HepG2 (cell line): Measurements from ENCODE around the gene GLRX2. TPM values are rescaled to one million over a fixed set of nuclear protein-coding genes. Genes with fewer than 3 reads are reported as not detected.

Source experiments
- CBX1 ChIP-seq: IDR thresholded peaks from one replicate; pipeline ENCODE4 v1.6.1; 2016; ENCODE audit warnings: antibody characterized with exemption, low read depth
- CENPT ChIP-seq: sonication (generic); formaldehyde crosslinking; IDR thresholded peaks from 2 replicates; pipeline ENCODE4 v1.8.0; 2022; ENCODE audit warnings: low read depth, mild to moderate bottlenecking, moderate library complexity, missing genetic modification reagents
- HNRNPLL ChIP-seq: fragments of 200-400 bp; formaldehyde crosslinking; IDR thresholded peaks from 2 replicates; pipeline ENCODE4 v1.6.1; 2017; ENCODE audit warnings: mild to moderate bottlenecking, low read depth, low read length; ENCODE audit not compliant: poor library complexity, severe bottlenecking
- KLF15 ChIP-seq: sonication (generic); formaldehyde crosslinking; IDR thresholded peaks from 2 replicates; pipeline ENCODE4 v1.8.1; 2023; ENCODE audit warnings: borderline replicate concordance, mild to moderate bottlenecking, inconsistent platforms, missing genetic modification reagents, mixed read lengths
- MED13 ChIP-seq: sonication (generic); formaldehyde crosslinking; IDR thresholded peaks from 2 replicates; pipeline ENCODE4 v1.5.0; 2020; ENCODE audit warnings: missing genetic modification reagents
- RCOR2 ChIP-seq: IDR thresholded peaks from 2 replicates; pipeline ENCODE4 v1.6.1; 2016; ENCODE audit warnings: missing biosample characterization, missing genetic modification reagents
- SAFB2 ChIP-seq: sonication (generic); formaldehyde crosslinking; IDR thresholded peaks from 2 replicates; pipeline ENCODE4 v1.5.1; 2020; ENCODE audit warnings: missing genetic modification reagents, low read depth, mild to moderate bottlenecking, borderline replicate concordance
- SMC3 ChIP-seq: IDR thresholded peaks from 2 replicates; pipeline ENCODE4 v1.6.1; 2011; ENCODE audit warnings: low read length, improper control_type of control experiment
- ZBTB3 ChIP-seq: sonication (generic); formaldehyde crosslinking; IDR thresholded peaks from 2 replicates; pipeline ENCODE4 v1.4.0; 2020; ENCODE audit warnings: low read depth, mild to moderate bottlenecking, moderate library complexity, missing genetic modification reagents, borderline replicate concordance
- ZBTB42 ChIP-seq: sonication (generic); formaldehyde crosslinking; IDR thresholded peaks from 2 replicates; pipeline ENCODE4 v1.5.0; 2020; ENCODE audit warnings: mild to moderate bottlenecking, missing genetic modification reagents
- ZNF850 ChIP-seq: sonication (generic); formaldehyde crosslinking; conservative IDR thresholded peaks from 2 replicates; pipeline ENCODE4 v1.9.0; 2021; ENCODE audit warnings: mild to moderate bottlenecking, missing genetic modification reagents
- polyA plus RNA-seq, 8 experiments: library from polyadenylated mRNA; depleted of rRNA in 3 of 8; stranded (reverse) in 7 of 8; unstranded in 1 of 8; fragments of >200 nt; fragmentation: Illumina TruSeq in 4 of 8; extraction: Trizol in 4 of 8; gene quantifications; 2 replicates each; pipeline versions ENCODE4 v1.2.1 to v1.2.3, GENCODE V29; 2011 to 2016; ENCODE audit warnings: low read depth in 4 of 8, missing spikeins in 1 of 8, mixed read lengths in 1 of 8; ENCODE audit not compliant: insufficient read depth in 1 of 8
- total RNA-seq, 5 experiments: library from RNA; depleted of rRNA; stranded (reverse); fragments of >200 nt; fragmentation: Illumina TruSeq; extraction: Trizol; gene quantifications; 2 replicates each; pipeline ENCODE4 v1.2.3, GENCODE V29; 2016; ENCODE audit warnings: low read depth in 1 of 5
- TF ChIP-seq, protein P1 (sequence below): sonication (generic); formaldehyde crosslinking; IDR thresholded peaks from 2 replicates; pipeline ENCODE4 v1.5.0; 2020; ENCODE audit warnings: mild to moderate bottlenecking, missing genetic modification reagents, borderline replicate concordance
- TF ChIP-seq, protein P2 (sequence below): sonication (generic); formaldehyde crosslinking; IDR thresholded peaks from 2 replicates; pipeline ENCODE4 v1.4.0; 2020; ENCODE audit warnings: missing genetic modification reagents
- TF ChIP-seq, protein P3 (sequence below): IDR thresholded peaks from 2 replicates; pipeline ENCODE4 v1.4.0; 2020; ENCODE audit warnings: mild to moderate bottlenecking, missing genetic modification reagents
- TF ChIP-seq, protein P4 (sequence below): sonication (generic); formaldehyde crosslinking; IDR thresholded peaks from 2 replicates; pipeline ENCODE4 v1.5.0; 2020; ENCODE audit warnings: missing genetic modification reagents

GLRX2 gene
- total and polyA plus RNA-seq, 2 of the 13 experiments (the other 11 are each of a cell fraction or from before 2014, with no cell fraction given) = 11.9 to 39.0 TPM

DNA sequence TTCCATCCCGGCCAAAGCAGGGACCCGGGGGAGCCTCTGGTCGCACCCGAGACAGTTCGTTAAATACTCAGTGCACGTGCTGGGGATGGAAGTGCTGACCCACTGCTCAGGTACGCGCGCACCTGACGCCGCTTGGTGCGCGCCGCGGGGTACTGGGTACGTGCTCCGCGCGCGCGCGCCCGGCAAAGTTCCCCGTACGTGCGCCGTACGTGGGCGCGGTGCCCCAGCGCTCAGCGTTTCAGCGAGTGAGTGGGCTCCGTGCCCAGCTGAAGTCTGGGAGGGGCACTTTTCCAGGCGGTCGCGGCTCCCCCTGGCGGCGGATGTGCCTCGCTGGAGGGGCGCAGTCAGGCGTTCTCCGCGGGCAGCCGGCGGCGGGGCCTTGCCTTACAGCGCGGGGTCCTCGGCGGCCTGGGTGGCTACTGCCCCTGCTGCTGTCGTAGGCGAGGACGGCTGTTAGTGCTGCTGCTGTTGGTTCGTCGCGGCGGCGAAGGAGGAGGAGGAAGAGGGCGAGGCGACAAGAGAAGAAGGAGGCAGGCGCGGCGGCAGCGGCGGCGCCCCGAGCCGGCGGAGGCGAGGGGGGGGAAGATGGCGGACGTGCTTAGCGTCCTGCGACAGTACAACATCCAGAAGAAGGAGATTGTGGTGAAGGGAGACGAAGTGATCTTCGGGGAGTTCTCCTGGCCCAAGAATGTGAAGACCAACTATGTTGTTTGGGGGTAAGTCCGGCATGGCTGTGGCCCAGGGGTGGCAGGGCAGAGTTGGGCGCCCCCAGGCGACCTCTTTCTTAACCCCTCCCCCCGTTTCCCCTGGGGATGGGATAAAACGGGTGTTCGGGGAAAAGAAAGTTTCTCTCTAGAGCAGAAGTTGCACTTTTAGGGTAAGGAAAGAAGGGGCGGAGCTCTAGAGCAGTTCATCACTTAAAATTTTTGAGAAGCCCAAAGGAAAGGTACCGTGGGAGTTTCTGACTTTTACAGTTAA, 16.7 kb upstream of the GLRX2 start, which contains the start of gene CDC73 (continued):
- TF ChIP-seq, protein P1, sequence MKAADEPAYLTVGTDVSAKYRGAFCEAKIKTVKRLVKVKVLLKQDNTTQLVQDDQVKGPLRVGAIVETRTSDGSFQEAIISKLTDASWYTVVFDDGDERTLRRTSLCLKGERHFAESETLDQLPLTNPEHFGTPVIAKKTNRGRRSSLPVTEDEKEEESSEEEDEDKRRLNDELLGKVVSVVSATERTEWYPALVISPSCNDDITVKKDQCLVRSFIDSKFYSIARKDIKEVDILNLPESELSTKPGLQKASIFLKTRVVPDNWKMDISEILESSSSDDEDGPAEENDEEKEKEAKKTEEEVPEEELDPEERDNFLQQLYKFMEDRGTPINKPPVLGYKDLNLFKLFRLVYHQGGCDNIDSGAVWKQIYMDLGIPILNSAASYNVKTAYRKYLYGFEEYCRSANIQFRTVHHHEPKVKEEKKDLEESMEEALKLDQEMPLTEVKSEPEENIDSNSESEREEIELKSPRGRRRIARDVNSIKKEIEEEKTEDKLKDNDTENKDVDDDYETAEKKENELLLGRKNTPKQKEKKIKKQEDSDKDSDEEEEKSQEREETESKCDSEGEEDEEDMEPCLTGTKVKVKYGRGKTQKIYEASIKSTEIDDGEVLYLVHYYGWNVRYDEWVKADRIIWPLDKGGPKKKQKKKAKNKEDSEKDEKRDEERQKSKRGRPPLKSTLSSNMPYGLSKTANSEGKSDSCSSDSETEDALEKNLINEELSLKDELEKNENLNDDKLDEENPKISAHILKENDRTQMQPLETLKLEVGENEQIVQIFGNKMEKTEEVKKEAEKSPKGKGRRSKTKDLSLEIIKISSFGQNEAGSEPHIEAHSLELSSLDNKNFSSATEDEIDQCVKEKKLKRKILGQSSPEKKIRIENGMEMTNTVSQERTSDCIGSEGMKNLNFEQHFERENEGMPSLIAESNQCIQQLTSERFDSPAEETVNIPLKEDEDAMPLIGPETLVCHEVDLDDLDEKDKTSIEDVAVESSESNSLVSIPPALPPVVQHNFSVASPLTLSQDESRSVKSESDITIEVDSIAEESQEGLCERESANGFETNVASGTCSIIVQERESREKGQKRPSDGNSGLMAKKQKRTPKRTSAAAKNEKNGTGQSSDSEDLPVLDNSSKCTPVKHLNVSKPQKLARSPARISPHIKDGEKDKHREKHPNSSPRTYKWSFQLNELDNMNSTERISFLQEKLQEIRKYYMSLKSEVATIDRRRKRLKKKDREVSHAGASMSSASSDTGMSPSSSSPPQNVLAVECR (CRISPR knock-in tag) = peak; percentile 96
- TF ChIP-seq, protein P2, sequence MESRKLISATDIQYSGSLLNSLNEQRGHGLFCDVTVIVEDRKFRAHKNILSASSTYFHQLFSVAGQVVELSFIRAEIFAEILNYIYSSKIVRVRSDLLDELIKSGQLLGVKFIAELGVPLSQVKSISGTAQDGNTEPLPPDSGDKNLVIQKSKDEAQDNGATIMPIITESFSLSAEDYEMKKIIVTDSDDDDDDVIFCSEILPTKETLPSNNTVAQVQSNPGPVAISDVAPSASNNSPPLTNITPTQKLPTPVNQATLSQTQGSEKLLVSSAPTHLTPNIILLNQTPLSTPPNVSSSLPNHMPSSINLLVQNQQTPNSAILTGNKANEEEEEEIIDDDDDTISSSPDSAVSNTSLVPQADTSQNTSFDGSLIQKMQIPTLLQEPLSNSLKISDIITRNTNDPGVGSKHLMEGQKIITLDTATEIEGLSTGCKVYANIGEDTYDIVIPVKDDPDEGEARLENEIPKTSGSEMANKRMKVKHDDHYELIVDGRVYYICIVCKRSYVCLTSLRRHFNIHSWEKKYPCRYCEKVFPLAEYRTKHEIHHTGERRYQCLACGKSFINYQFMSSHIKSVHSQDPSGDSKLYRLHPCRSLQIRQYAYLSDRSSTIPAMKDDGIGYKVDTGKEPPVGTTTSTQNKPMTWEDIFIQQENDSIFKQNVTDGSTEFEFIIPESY (CRISPR knock-in tag) = peak; percentile 72
- TF ChIP-seq, protein P3, sequence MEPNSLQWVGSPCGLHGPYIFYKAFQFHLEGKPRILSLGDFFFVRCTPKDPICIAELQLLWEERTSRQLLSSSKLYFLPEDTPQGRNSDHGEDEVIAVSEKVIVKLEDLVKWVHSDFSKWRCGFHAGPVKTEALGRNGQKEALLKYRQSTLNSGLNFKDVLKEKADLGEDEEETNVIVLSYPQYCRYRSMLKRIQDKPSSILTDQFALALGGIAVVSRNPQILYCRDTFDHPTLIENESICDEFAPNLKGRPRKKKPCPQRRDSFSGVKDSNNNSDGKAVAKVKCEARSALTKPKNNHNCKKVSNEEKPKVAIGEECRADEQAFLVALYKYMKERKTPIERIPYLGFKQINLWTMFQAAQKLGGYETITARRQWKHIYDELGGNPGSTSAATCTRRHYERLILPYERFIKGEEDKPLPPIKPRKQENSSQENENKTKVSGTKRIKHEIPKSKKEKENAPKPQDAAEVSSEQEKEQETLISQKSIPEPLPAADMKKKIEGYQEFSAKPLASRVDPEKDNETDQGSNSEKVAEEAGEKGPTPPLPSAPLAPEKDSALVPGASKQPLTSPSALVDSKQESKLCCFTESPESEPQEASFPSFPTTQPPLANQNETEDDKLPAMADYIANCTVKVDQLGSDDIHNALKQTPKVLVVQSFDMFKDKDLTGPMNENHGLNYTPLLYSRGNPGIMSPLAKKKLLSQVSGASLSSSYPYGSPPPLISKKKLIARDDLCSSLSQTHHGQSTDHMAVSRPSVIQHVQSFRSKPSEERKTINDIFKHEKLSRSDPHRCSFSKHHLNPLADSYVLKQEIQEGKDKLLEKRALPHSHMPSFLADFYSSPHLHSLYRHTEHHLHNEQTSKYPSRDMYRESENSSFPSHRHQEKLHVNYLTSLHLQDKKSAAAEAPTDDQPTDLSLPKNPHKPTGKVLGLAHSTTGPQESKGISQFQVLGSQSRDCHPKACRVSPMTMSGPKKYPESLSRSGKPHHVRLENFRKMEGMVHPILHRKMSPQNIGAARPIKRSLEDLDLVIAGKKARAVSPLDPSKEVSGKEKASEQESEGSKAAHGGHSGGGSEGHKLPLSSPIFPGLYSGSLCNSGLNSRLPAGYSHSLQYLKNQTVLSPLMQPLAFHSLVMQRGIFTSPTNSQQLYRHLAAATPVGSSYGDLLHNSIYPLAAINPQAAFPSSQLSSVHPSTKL = peak; percentile 88
- TF ChIP-seq RCOR2 (CRISPR knock-in tag) = peak; percentile 69; the same call in 1 of the 2 replicates
- 0 out of 2 replicates have a peak, but pooled peaks have one; percentile 43 for TF ChIP-seq ZNF850 (CRISPR knock-in tag)
- TF ChIP-seq SMC3 = peak; percentile 76; the same call in 1 of the 2 replicates
- TF ChIP-seq CBX1 = peak; percentile 73
- no peak for TF ChIP-seq CENPT (CRISPR knock-in tag)
- TF ChIP-seq SAFB2 (CRISPR knock-in tag) = peak; percentile 92; the same call in 1 of the 2 replicates
- TF ChIP-seq HNRNPLL = peak; percentile 91
- 0 out of 2 replicates have a peak, but pooled peaks have one; percentile 37 for TF ChIP-seq KLF15
- no peak for TF ChIP-seq MED13 (CRISPR knock-in tag)
- 0 out of 2 replicates have a peak, but pooled peaks have one; percentile 87 for TF ChIP-seq ZBTB3 (CRISPR knock-in tag)
- TF ChIP-seq, protein P4, sequence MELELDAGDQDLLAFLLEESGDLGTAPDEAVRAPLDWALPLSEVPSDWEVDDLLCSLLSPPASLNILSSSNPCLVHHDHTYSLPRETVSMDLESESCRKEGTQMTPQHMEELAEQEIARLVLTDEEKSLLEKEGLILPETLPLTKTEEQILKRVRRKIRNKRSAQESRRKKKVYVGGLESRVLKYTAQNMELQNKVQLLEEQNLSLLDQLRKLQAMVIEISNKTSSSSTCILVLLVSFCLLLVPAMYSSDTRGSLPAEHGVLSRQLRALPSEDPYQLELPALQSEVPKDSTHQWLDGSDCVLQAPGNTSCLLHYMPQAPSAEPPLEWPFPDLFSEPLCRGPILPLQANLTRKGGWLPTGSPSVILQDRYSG (CRISPR knock-in tag) = no peak
- TF ChIP-seq ZBTB42 (CRISPR knock-in tag) = no peak
